ENCODE data around the gene RYK.

The RYK gene

DNA sequence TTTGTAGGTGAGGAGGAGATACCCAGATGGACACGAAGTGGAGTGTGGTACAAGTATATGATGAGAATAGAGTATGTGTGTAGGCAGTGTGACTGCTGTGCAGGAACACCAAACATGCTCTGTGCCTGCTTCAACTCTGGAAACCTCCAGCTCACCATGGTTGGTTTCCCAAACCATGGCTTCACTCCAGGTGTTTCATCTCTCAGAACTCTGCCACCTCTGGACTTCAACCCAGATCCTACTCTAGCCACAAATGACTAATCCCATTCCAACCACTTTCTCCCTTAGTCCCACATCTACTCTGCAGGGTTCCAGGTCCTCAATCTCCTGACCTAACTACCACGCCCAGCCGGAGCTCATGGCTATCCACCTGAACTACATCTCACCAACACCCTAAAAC, 102.1 kb downstream of the RYK start:
- no peak for DNase-seq (ENCODE audit: low spot score)

DNA sequence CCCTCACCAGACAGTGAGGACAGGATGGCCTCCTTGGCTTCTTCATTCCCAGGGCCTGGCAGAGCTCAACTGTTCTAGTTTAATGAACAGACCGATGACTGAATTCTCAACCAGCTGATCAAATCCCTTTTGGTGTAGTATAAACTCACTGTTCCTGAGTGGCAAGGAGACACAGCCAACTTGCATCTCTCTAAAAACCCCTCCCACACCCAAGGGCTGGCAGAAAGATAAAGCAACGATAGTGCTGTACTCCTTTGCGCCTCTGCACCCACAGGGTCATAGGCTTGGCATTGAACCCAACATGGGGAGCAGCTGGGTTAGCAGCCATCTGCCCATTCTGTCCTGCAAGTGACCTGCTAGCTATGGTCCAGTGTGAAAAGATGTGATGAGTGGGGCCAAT, 103.2 kb downstream of the RYK start:
- no peak for DNase-seq (ENCODE audit: low spot score)

DNA sequence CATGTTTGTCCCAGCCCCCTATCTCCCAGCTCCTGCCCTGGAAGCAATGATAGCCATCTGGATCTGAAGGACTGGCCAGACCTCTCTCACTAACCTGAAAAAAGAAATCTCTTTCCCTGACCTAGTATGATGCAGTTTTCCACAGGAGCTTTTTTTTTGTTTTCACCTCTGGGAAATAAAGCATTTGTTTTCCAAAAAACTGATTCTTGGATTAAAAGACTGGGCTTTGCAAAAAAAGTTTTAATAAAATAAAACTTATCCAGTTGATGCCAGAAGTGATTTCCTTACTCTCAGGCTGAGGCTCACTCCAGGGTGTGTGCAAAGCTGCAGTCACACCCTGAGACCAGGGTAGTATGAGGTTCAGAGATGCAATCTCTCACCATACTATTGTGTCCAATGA, 104.0 kb downstream of the RYK start:
- DNase-seq (ENCODE audit: low spot score) = no peak

DNA sequence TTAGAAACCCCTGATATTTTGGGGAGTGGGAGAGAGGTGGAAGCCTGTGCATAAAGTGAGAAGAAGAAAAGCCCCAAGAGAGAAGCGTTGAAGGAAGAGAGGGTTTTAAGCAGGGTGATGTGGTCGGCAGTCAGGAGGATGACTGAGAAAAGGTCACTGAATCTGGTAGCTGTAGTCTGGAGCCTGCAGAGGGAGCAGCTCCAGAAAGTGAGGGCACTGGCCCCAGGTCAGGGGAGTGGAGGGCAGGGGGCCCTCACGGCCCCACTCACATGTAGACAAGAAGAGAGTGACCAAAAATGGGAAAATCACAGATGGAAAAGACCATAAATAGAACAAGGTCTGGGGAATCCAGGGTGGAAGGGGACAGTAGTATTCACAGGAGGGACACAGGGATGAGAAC, 105.5 kb downstream of the RYK start:
- no peak for DNase-seq (ENCODE audit: low spot score)

DNA sequence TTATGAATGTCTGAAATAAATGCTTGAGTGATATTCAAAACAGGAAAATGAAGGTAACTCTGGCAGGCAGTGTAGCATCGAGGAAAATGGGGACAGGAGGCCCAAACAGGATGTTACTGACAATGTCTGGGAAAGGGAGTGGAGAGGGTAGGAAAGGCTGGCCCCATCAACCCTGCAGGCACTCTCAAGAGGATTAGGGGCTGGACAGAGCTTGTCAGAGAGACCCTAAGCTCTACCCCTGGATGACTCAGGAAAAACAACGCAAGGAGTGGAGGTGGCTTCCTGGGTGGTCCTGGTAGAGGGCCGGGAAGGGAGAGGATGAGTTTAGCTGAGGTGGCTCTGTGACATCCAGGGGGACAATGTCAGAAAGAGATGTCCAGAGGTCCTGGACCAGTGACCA, 106.0 kb downstream of the RYK start:
- DNase-seq (ENCODE audit: low spot score) = no peak

DNA sequence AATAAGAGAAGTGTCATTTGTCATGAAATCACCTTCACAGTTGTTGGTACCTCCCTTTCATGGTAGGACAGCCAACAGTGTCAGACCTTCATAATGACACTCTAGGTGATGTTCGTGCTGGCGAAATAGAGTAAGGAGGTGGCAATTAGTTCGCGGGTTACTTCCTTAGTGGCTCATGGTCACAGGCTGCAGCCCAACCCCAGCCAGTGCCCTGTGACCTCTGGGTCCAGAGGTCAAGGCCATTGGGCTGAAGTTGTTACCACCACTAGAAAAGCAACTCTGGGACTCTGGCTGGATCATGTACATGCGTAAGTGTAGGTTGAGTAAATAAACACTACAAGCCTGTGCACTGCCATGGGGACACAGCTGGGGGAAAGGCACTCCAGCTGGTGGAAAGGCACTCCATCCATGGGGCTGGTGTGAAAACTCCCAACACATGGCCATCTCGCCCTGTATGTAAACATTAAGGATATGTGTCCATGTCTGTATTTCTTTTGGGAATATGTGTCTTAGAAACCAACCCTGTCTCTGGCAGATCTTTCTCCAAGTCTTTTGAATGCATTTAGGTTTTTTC, 106.7 kb downstream of the RYK start:
- no peak for DNase-seq (ENCODE audit: low spot score)

DNA sequence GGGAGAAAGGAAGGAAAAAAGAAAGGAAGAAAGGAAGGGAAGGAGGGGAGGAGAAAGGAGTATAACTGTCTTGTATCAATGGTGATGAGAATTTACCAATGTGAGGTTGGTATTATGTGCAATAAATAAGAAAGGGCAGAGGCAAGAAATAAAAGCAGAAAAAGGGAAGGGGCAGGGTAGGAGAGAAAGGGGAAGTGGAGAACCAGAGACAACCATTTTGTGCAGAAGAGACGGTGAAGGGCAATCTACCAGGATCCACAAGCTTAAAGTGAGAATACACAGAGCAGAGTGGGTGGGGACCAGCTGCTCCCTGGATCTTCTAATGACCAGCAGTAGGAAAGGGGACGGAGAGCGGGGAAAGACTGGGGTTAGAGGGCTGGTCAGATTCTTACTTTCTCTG, 114.1 kb downstream of the RYK start:
- DNase-seq (ENCODE audit: low spot score) = no peak

DNA sequence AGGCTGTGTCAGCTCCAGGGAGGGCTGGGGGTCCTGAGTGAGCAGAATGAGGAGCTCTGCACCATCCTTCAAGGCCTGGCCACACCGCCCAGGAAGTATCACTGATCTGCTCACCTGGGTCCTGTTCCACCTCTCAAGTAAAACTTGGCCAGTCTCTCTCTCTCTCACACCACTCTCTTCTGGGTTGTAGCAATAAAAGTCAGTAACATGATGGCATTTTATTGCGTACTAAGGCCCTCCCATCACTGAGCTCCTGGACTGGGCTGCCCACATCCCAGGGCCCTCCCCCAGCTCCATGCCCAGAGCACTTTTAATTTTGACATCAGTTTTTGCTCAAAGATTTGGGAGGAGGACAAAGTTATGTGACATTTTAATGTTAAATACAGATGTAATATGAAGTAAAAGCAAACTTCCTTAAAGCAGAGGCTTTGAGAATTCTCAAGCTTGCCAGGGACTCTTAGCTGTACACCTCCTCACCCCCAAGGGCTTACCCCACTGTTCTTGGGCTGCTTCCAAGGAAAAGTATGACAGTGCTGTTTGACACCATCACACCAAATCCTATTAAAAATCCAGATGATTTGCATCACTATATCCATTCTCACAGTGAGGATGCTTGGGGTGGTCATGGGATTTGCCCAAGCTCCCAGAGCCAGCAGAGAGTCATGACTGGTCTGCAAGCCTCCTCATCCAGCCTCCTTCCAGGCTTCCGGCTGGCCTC, 115.8 kb downstream of the RYK start:
- DNase-seq (ENCODE audit: low spot score) = no peak

DNA sequence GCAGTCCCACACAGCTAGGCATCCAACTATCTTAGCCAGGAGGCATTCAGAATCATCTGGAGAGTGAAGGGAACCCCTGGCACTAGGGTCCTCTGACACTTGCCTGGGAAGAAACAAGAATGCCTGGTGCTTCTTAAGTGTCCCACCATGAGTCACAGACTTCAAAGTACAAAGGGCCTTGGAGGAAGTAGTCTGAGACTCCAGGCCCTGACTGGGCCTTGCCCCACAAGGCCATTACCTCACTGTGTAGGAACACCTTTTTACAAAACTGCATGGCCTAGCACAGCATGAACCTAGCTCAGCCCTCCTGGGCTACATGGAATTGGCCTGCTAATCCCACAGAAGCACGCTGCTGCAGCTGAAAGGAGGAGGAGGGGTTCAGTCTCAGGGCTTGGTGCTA, 116.4 kb downstream of the RYK start:
- no peak for DNase-seq (ENCODE audit: low spot score)

DNA sequence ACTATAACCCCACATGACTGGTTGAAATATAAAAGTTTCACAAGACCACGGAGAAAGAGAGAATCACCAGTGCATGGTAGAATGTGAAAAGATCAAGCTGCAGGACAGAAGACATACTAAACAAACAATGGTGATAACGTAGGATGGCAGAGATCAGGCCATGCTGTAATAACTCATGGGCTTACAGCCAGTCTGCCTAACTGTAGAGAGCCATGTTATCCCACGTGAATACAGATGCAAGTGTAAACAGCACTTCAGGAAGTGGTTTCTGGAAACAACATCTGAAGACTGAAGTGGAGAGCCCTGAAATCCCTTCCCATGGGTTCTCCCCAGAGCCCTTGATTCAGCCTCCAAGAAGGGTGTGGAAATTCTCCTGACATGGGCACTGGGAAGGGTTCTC, 117.7 kb downstream of the RYK start:
- no peak for DNase-seq (ENCODE audit: low spot score)

DNA sequence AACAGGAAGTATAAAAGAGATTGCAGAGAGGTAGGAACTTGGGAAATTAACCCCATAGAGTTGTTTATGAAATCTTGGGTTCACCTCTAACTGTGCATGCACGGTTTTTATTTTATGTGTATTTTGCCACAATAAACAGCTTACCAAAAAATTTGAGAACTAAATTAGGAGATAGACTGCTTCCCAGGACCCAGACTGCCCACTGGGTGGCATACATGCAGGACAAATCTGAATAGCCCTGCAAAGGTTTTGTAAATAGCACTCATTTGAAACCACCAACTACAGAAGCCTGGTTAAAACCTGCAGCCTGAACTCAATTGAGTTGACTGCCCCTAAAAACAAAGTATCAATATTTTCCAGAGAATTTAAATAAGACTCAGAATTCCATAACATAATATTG, 124.5 kb downstream of the RYK start:
- no peak for DNase-seq (ENCODE audit: low spot score)

DNA sequence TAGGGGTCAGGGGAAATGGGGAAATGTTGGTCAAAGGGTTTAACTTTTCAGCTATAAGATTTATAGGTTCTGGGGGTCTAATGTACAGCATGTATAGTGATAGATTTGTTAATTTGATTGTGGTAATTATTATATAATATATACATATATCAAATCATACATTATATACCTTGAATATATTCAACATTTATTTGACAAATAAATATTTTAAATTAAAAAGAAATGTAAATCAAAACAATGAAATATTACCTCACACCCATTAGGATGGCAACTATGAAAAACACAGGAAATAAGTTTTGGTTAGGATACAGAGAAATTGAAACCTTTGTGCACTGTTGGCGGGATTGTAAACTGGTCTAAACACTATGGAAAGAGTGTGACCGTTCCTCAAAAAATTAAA, 135.9 kb downstream of the RYK start:
- no peak for DNase-seq (ENCODE audit: low spot score)

DNA sequence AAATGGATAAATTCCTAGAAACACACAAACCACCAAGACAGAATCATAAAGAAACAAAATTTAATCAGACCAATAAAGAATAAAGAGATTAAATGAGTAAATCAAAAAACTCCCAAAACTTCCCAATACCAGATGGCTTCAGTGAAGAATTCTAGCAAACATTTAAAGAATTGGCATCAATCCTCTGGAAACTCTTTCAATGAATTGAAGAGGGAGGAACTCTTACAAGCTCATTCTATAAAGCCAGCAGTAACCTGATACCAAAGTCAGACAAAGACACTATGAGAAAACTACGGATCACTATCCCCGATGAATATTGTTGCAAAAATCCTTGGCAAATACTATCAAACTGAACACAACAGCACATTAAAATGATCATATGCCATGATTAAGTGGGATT, 139.0 kb downstream of the RYK start:
- no peak for DNase-seq (ENCODE audit: low spot score)

DNA sequence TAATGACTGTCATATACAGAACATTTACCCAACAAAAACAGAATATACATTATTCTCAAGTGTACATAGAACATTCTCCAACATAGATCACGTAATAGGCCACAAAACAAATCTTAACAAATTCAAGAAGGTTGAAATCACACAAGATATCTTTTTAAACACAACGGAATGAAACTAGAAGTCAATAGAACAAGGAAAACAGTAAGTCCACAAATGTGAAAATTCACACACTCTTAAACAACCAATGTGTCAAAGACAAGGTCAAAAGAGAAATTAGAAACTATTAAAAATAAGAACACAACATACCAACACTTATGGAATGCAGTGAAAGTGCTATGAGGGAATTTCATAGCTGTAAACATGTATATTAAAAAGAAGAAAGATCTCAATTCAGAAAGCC, 139.7 kb downstream of the RYK start:
- no peak for DNase-seq (ENCODE audit: low spot score)

All from putamen (tissue), 1 donor.